Prostate gland (tissue), 2 donors: Measurements from ENCODE around the gene HPS5.

Experiments
- CTCF ChIP-seq, 4 experiments: fragments of 200-600 bp in 2 of 4; fragments of 450-650 bp in 2 of 4; sonication (generic) in 2 of 4; IDR thresholded peaks; 1 replicate in 3 of 4; 2 replicates in 1 of 4; pipeline ENCODE4 v1.5.1; 2016 to 2019; ENCODE audit warnings: antibody characterized with exemption in 4 of 4, mild to moderate bottlenecking in 2 of 4, moderate library complexity in 2 of 4
- POLR2A ChIP-seq: fragments of 450-650 bp; IDR thresholded peaks from one replicate; pipeline ENCODE4 v1.6.1; 2016; ENCODE audit warnings: antibody characterized with exemption, mild to moderate bottlenecking

- TF ChIP-seq CTCF (IDR thresholded peaks at IDR 0.05) (no peak), POLR2A (no peak)
Measured at GRCh38 chr11:18367431-18367830, 45.5 kb upstream of the HPS5 start.
